ENCODE data around the gene RALGAPA1. TPM values are rescaled to one million over a fixed set of nuclear protein-coding genes. Genes with fewer than 3 reads are reported as not detected.
A peak's percentile ranks its signal among the peaks of the same experiment; 100 is the strongest.
"Not testable (repeated sequence)": the region's sequence is repeated elsewhere in the genome, so short reads cannot be mapped to it uniquely, and the experiment has no call there.

Gene RALGAPA1
- total RNA-seq, 2 experiments from 2014 or later: 29.5 to 31.7 TPM

- Mint-ChIP-seq H3K27me3 (ENCODE audit: low read depth) (no peaks in the 10 kb centered on the region), H3K36me3 (ENCODE audit: low read depth) (peaks cover 43% of the 10 kb centered on the region), H3K4me3 (no peak overlapping the region), H3K4me1 (ENCODE audit: low read depth) (no peaks in the 10 kb centered on the region), H3K27ac (no peak overlapping the region), H3K9me3 (ENCODE audit: insufficient read depth) (no peaks in the 10 kb centered on the region)
- DNase-seq (no peak), ATAC-seq (no peak)
- POLR2A ChIA-PET: no interaction called here
- CTCF ChIA-PET: interaction anchor here (1.0 kb wide), 1 partner anchor 64 kb away, joined by 3 read pairs; no protein-coding TSS in a partner anchor
These were observed 54.4 kb downstream of the RALGAPA1 start for GRCh38 chr14:35754671-35755070.

- Mint-ChIP-seq H3K27ac (no peak overlapping the region), H3K4me1 (ENCODE audit: low read depth) (peaks cover 5% of the 10 kb centered on the region), H3K36me3 (ENCODE audit: low read depth) (peaks cover 41% of the 10 kb centered on the region), H3K9me3 (ENCODE audit: insufficient read depth) (no peaks in the 10 kb centered on the region), H3K4me3 (no peak overlapping the region), H3K27me3 (ENCODE audit: low read depth) (no peaks in the 10 kb centered on the region)
- POLR2A ChIA-PET: no interaction called here
- DNase-seq (no peak), ATAC-seq (no peak)
- CTCF ChIA-PET: no interaction called here
These were observed 56.7 kb downstream of the RALGAPA1 start for GRCh38 chr14:35752380-35752779.

- H3K9me3 Mint-ChIP-seq (ENCODE audit: insufficient read depth): no peaks in the 10 kb centered on the region
- peaks cover 8% of the 10 kb centered on the region for H3K4me1 Mint-ChIP-seq (ENCODE audit: low read depth)
- no peak for ATAC-seq
- peaks cover 40% of the 10 kb centered on the region for H3K36me3 Mint-ChIP-seq (ENCODE audit: low read depth)
- DNase-seq: no peak
- no peaks in the 10 kb centered on the region for H3K27me3 Mint-ChIP-seq (ENCODE audit: low read depth)
- H3K27ac Mint-ChIP-seq: no peak overlapping the region
- CTCF ChIA-PET: no interaction called here
- POLR2A ChIA-PET: no interaction called here
- no peak overlapping the region for H3K4me3 Mint-ChIP-seq
These were observed 58.7 kb downstream of the RALGAPA1 start for GRCh38 chr14:35750202-35750904.

- POLR2A ChIA-PET: no interaction called here
- DNase-seq: no peak
- no peaks in the 10 kb centered on the region for H3K9me3 Mint-ChIP-seq (ENCODE audit: insufficient read depth)
- H3K27ac Mint-ChIP-seq: no peak overlapping the region
- peaks cover 26% of the 10 kb centered on the region for H3K36me3 Mint-ChIP-seq (ENCODE audit: low read depth)
- no peak for ATAC-seq
- CTCF ChIA-PET: no interaction called here
- no peak overlapping the region for H3K4me3 Mint-ChIP-seq
- peaks cover 17% of the 10 kb centered on the region for H3K4me1 Mint-ChIP-seq (ENCODE audit: low read depth)
- H3K27me3 Mint-ChIP-seq (ENCODE audit: low read depth): no peaks in the 10 kb centered on the region
These were observed 61.7 kb downstream of the RALGAPA1 start for GRCh38 chr14:35747379-35747778.

- DNase-seq: no peak
- ATAC-seq: peak; percentile 22
- H3K4me3 Mint-ChIP-seq: no peak overlapping the region
- H3K4me1 Mint-ChIP-seq (ENCODE audit: low read depth): peaks cover 25% of the 10 kb centered on the region
- POLR2A ChIA-PET: no interaction called here
- peak overlapping the region; percentile 51 for H3K27ac Mint-ChIP-seq
- CTCF ChIA-PET: no interaction called here
- no peaks in the 10 kb centered on the region for H3K9me3 Mint-ChIP-seq (ENCODE audit: insufficient read depth)
- H3K27me3 Mint-ChIP-seq (ENCODE audit: low read depth): no peaks in the 10 kb centered on the region
- H3K36me3 Mint-ChIP-seq (ENCODE audit: low read depth): peaks cover 26% of the 10 kb centered on the region
These were observed 66.7 kb downstream of the RALGAPA1 start for GRCh38 chr14:35742442-35742841.

- no peaks in the 10 kb centered on the region for H3K27me3 Mint-ChIP-seq (ENCODE audit: low read depth)
- H3K27ac Mint-ChIP-seq: no peak overlapping the region
- peaks cover 21% of the 10 kb centered on the region for H3K4me1 Mint-ChIP-seq (ENCODE audit: low read depth)
- no peaks in the 10 kb centered on the region for H3K9me3 Mint-ChIP-seq (ENCODE audit: insufficient read depth)
- POLR2A ChIA-PET: no interaction called here
- CTCF ChIA-PET: no interaction called here
- ATAC-seq: peak; percentile 44
- no peak for DNase-seq
- no peak overlapping the region for H3K4me3 Mint-ChIP-seq
- H3K36me3 Mint-ChIP-seq (ENCODE audit: low read depth): peaks cover 25% of the 10 kb centered on the region
These were observed 67.1 kb downstream of the RALGAPA1 start for GRCh38 chr14:35742032-35742371.

- DNase-seq (no peak), ATAC-seq (no peak)
- H3K9me3 Mint-ChIP-seq (ENCODE audit: insufficient read depth): no peaks in the 10 kb centered on the region
- H3K4me3 Mint-ChIP-seq: no peak overlapping the region
- ChIA-PET CTCF (no interaction called here), POLR2A (no interaction called here)
- no peaks in the 10 kb centered on the region for H3K27me3 Mint-ChIP-seq (ENCODE audit: low read depth)
- peak overlapping the region; percentile 36 for H3K27ac Mint-ChIP-seq
- H3K4me1 Mint-ChIP-seq (ENCODE audit: low read depth): peaks cover 21% of the 10 kb centered on the region
- peaks cover 23% of the 10 kb centered on the region for H3K36me3 Mint-ChIP-seq (ENCODE audit: low read depth)
These were observed 67.6 kb downstream of the RALGAPA1 start for GRCh38 chr14:35741345-35742031.

GRCh38 chr14:35740215-35740614, 68.9 kb downstream of the RALGAPA1 start:
- no peak overlapping the region for H3K27ac Mint-ChIP-seq
- ChIA-PET POLR2A (no interaction called here), CTCF (no interaction called here)
- no peak for DNase-seq
- no peaks in the 10 kb centered on the region for H3K9me3 Mint-ChIP-seq (ENCODE audit: insufficient read depth)
- no peaks in the 10 kb centered on the region for H3K27me3 Mint-ChIP-seq (ENCODE audit: low read depth)
- H3K4me3 Mint-ChIP-seq: no peak overlapping the region
- H3K4me1 Mint-ChIP-seq (ENCODE audit: low read depth): peaks cover 21% of the 10 kb centered on the region
- peaks cover 23% of the 10 kb centered on the region for H3K36me3 Mint-ChIP-seq (ENCODE audit: low read depth)
- no peak for ATAC-seq

GRCh38 chr14:35735163-35735562, 73.9 kb downstream of the RALGAPA1 start:
- H3K27ac Mint-ChIP-seq; CTCF ChIA-PET; H3K9me3 Mint-ChIP-seq (ENCODE audit: insufficient read depth); H3K27me3 Mint-ChIP-seq (ENCODE audit: low read depth); DNase-seq; ATAC-seq; H3K4me1 Mint-ChIP-seq (ENCODE audit: low read depth); POLR2A ChIA-PET; H3K4me3 Mint-ChIP-seq: not testable (repeated sequence)
- peaks cover 29% of the 10 kb centered on the region for H3K36me3 Mint-ChIP-seq (ENCODE audit: low read depth)

GRCh38 chr14:35733510-35733909, 75.6 kb downstream of the RALGAPA1 start:
- H3K27me3 Mint-ChIP-seq (ENCODE audit: low read depth); ATAC-seq; DNase-seq; POLR2A ChIA-PET; H3K27ac Mint-ChIP-seq; CTCF ChIA-PET; H3K4me3 Mint-ChIP-seq; H3K4me1 Mint-ChIP-seq (ENCODE audit: low read depth); H3K9me3 Mint-ChIP-seq (ENCODE audit: insufficient read depth): not testable (repeated sequence)
- peaks cover 33% of the 10 kb centered on the region for H3K36me3 Mint-ChIP-seq (ENCODE audit: low read depth)

GRCh38 chr14:35730871-35731270, 78.2 kb downstream of the RALGAPA1 start:
- peaks cover 9% of the 10 kb centered on the region for H3K4me1 Mint-ChIP-seq (ENCODE audit: low read depth)

GRCh38 chr14:35727764-35728163, 81.3 kb downstream of the RALGAPA1 start:
- no peaks in the 10 kb centered on the region for H3K27me3 Mint-ChIP-seq (ENCODE audit: low read depth)
- CTCF ChIA-PET: no interaction called here
- POLR2A ChIA-PET: no interaction called here
- no peak for DNase-seq
- H3K9me3 Mint-ChIP-seq (ENCODE audit: insufficient read depth): no peaks in the 10 kb centered on the region
- no peak overlapping the region for H3K27ac Mint-ChIP-seq
- no peak overlapping the region for H3K4me3 Mint-ChIP-seq
- no peak for ATAC-seq
- H3K36me3 Mint-ChIP-seq (ENCODE audit: low read depth): peaks cover 3% of the 10 kb centered on the region
- H3K4me1 Mint-ChIP-seq (ENCODE audit: low read depth): peaks cover 6% of the 10 kb centered on the region

More at GRCh38 chr14:35730871-35731270, 78.2 kb downstream of the RALGAPA1 start:
- no peak overlapping the region for H3K4me3 Mint-ChIP-seq
- no peak for DNase-seq
- peaks cover 24% of the 10 kb centered on the region for H3K36me3 Mint-ChIP-seq (ENCODE audit: low read depth)
- POLR2A ChIA-PET: no interaction called here
- no peaks in the 10 kb centered on the region for H3K27me3 Mint-ChIP-seq (ENCODE audit: low read depth)
- CTCF ChIA-PET: interaction anchor here (0.8 kb wide), 1 partner anchor 87 kb away, joined by 3 read pairs; no protein-coding TSS in a partner anchor
- H3K27ac Mint-ChIP-seq: peak overlapping the region; percentile 10
- H3K9me3 Mint-ChIP-seq (ENCODE audit: insufficient read depth): peaks cover 6% of the 10 kb centered on the region
- no peak for ATAC-seq

All from activated CD8-positive, alpha-beta T cell treated with anti-CD3 and anti-CD28 coated beads, Interleukin-2, amount 10 ng/mL, durations not matched to agents 7 days and 5 days (primary cell).